Omental fat pad (tissue), 4 donors: ENCODE results near the gene SLFNL1. TPM values are rescaled to one million over a fixed set of nuclear protein-coding genes. Genes with fewer than 3 reads are reported as not detected.

Experiments used
- ATAC-seq: fragments of 150-250 bp; one replicate; pipeline ENCODE4 v1.9.1; 2016; ENCODE audit warnings: mild to moderate bottlenecking, moderate library complexity; ENCODE audit not compliant: low FRiP score
- DNase-seq: peaks from one replicate; pipeline ENCODE4 v3.0.0-alpha.2; 2019; ENCODE audit warnings: low spot score
- CTCF ChIP-seq, 3 donors: fragments of 450-650 bp; IDR thresholded peaks; one replicate each; pipeline ENCODE4 v1.5.1; 2016 to 2017; ENCODE audit warnings: antibody characterized with exemption in 3 of 3, mild to moderate bottlenecking in 3 of 3, moderate library complexity in 2 of 3
- total RNA-seq, 4 donors: library from RNA; depleted of rRNA; stranded (reverse); fragments of >200 nt; gene quantifications; one replicate each; pipeline ENCODE4 v1.1.0, GENCODE V29; 2016

SLFNL1 gene
- total RNA-seq, 4 donors from 2014 or later = 0.19 to 1.6 (median 0.55) TPM

GRCh38 chr1:40984531-40984930, 37.0 kb downstream of the SLFNL1 start:
- TF ChIP-seq CTCF (IDR thresholded peaks at IDR 0.05) = no peak
- DNase-seq (no peak), ATAC-seq (no peak)

GRCh38 chr1:40984066-40984465, 37.5 kb downstream of the SLFNL1 start:
- no peak for TF ChIP-seq CTCF (IDR thresholded peaks at IDR 0.05)
- no peak for DNase-seq

GRCh38 chr1:40983286-40983685, 38.2 kb downstream of the SLFNL1 start:
- ATAC-seq (no peak), DNase-seq (no peak)
- no peak for TF ChIP-seq CTCF (IDR thresholded peaks at IDR 0.05)

More at GRCh38 chr1:40984066-40984465, 37.5 kb downstream of the SLFNL1 start:
- no peak for ATAC-seq

GRCh38 chr1:40982721-40983120, 38.8 kb downstream of the SLFNL1 start:
- TF ChIP-seq CTCF (IDR thresholded peaks at IDR 0.05) = no peak
- no peak for DNase-seq
- no peak for ATAC-seq

GRCh38 chr1:40981691-40982448, 39.7 kb downstream of the SLFNL1 start:
- TF ChIP-seq CTCF (IDR thresholded peaks at IDR 0.05) = no peak
- ATAC-seq (no peak), DNase-seq (no peak)

- ATAC-seq (no peak), DNase-seq (no peak)
- TF ChIP-seq CTCF (IDR thresholded peaks at IDR 0.05) = no peak
Observed at GRCh38 chr1:40980453-40981121, 40.9 kb downstream of the SLFNL1 start.

- TF ChIP-seq CTCF (IDR thresholded peaks at IDR 0.05) = no peak
- ATAC-seq = no peak
- no peak for DNase-seq
Observed at GRCh38 chr1:40980068-40980452, 41.5 kb downstream of the SLFNL1 start.
